Muscle of leg (tissue), 11 donors: ENCODE results near the gene ABCA4. TPM values are rescaled to one million over a fixed set of nuclear protein-coding genes. Genes with fewer than 3 reads are reported as not detected.

Experiments used
- DNase-seq: peaks from one replicate; pipeline ENCODE4 v3.0.0; 2013
- H3K27ac ChIP-seq: one replicate; pipeline ENCODE4 v1.5.1; 2013; ENCODE audit warnings: mild to moderate bottlenecking, low read length, control low read depth
- H3K27me3 ChIP-seq: one replicate; pipeline ENCODE4 v1.6.1; 2013; ENCODE audit warnings: low read length; ENCODE audit not compliant: control insufficient read depth, insufficient read depth
- H3K36me3 ChIP-seq: one replicate; pipeline ENCODE4 v1.6.1; 2013; ENCODE audit warnings: low read length; ENCODE audit not compliant: control insufficient read depth, insufficient read depth
- H3K4me1 ChIP-seq: one replicate; pipeline ENCODE4 v1.6.1; 2013; ENCODE audit warnings: low read length; ENCODE audit not compliant: control insufficient read depth, insufficient read depth
- H3K4me3 ChIP-seq: one replicate; pipeline ENCODE4 v1.5.1; 2013; ENCODE audit warnings: low read length, control low read depth
- H3K9me3 ChIP-seq: replicated peaks from 2 replicates; pipeline ENCODE4 v1.6.1; 2013; ENCODE audit warnings: low read depth, low read length; ENCODE audit not compliant: control insufficient read depth
- WGBS: methylation state at CpG from one replicate; pipeline ENCODE4 v1.1.5; 2013; ENCODE audit warnings: missing lambda C conversion rate; ENCODE audit not compliant: insufficient coverage; 5-methylcytosine and 5-hydroxymethylcytosine counted together
- polyA plus RNA-seq, 8 donors: library from polyadenylated mRNA; unstranded; fragments of 120-200 nt; gene quantifications; one replicate each; pipeline versions ENCODE4 v1.2.1 to v1.2.3, GENCODE V29; 2013; ENCODE audit warnings: inconsistent platforms in 1 of 8, low replicate concordance in 1 of 8; ENCODE audit not compliant: insufficient read length in 8 of 8, insufficient read depth in 1 of 8
- total RNA-seq: library from RNA; stranded (reverse); fragments of 120-200 nt; gene quantifications from one replicate; pipeline ENCODE4 v1.2.4, GENCODE V29; 2013

ABCA4 gene
- total and polyA plus RNA-seq, 9 donors: 0.19 to 1.1 (median 0.49) TPM

GRCh38 chr1:94056996-94057395 is 64.0 kb downstream of the ABCA4 start:
- no peak for DNase-seq
- no peak overlapping the region for H3K27ac ChIP-seq
- no peaks in the 10 kb centered on the region for H3K36me3 ChIP-seq
- WGBS: 60% methylated on average over 1 of the region's 2 CpGs
- no peaks in the 10 kb centered on the region for H3K27me3 ChIP-seq
- H3K4me1 ChIP-seq: peaks cover 3% of the 10 kb centered on the region
- H3K9me3 ChIP-seq: no peaks in the 10 kb centered on the region
- H3K4me3 ChIP-seq: no peak overlapping the region

- WGBS: 78% methylated on average over 6 of the region's 6 CpGs
- Histone ChIP-seq H3K27me3 (no peaks in the 10 kb centered on the region), H3K9me3 (no peaks in the 10 kb centered on the region), H3K4me1 (no peaks in the 10 kb centered on the region), H3K4me3 (no peak overlapping the region), H3K36me3 (no peaks in the 10 kb centered on the region), H3K27ac (no peak overlapping the region)
- no peak for DNase-seq
Observed at GRCh38 chr1:94056171-94056570, 64.8 kb downstream of the ABCA4 start.

DNA sequence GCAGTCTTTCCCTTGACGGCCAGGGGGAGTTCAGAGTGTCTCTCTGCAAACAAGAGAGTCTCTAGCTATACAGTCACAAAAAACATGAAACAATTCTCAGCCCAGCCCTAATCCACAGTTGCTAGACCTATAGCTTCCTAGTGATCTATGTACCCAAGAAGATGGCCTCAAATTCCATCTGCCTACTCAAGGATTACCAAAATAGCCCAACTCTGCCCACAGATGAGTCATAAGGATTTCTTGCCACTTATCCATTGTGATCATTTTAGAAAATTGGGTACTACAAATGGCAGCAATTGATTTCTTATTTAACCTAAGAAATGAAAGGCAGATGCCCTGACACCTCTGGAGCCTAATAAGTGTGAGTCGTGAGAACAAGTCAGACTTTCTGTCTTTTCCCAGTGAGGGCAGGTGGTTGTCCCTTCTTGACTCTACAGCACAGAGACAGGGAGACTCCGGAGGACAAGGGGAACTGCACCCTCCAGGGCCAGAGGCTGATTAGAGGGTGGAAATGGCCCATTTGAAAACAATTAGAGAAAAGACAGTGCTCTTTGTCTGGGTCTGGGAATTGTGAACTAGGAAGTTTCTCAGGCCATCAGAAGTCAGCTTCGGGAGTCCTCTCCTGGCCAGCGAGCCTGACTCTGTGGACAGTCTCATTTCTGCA is 65.4 kb downstream of the ABCA4 start:
- H3K36me3 ChIP-seq: no peaks in the 10 kb centered on the region
- H3K27ac ChIP-seq: no peak overlapping the region
- no peak overlapping the region for H3K4me3 ChIP-seq
- H3K27me3 ChIP-seq: no peaks in the 10 kb centered on the region
- no peaks in the 10 kb centered on the region for H3K4me1 ChIP-seq
- DNase-seq: no peak
- no peaks in the 10 kb centered on the region for H3K9me3 ChIP-seq
- 57% methylated on average over 1 of the region's 5 CpGs for WGBS

- DNase-seq: no peak
Observed at GRCh38 chr1:94050675-94051074, 70.3 kb downstream of the ABCA4 start.

DNA sequence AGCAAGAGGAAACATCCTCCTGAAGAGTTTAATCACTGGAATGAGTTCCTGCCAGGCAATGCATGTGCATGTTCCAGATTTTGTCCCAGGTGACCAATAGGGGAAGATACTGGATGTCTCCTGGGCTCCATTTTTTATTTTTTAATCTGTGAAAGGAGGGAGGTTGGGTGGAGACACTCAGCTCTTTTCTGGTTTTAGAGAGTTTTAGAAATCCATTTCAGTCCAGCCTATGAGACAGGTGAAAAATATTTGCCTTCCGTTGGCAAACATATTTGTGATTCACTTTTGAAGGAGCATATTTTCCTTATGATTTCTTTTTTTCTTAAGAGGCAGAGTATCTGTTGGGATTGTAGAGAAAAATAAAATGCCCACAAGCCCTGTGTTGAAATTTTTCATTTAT is 70.7 kb downstream of the ABCA4 start:
- no peak for DNase-seq
- H3K36me3 ChIP-seq: no peaks in the 10 kb centered on the region
- no peak overlapping the region for H3K27ac ChIP-seq
- H3K4me1 ChIP-seq: peaks cover 31% of the 10 kb centered on the region
- WGBS: no CpG with 5 or more reads among the region's 1 CpG
- H3K27me3 ChIP-seq: no peaks in the 10 kb centered on the region
- H3K9me3 ChIP-seq: no peaks in the 10 kb centered on the region
- no peak overlapping the region for H3K4me3 ChIP-seq

More at GRCh38 chr1:94050675-94051074, 70.3 kb downstream of the ABCA4 start:
- Histone ChIP-seq H3K36me3 (no peaks in the 10 kb centered on the region), H3K4me3 (no peak overlapping the region), H3K27ac (no peak overlapping the region), H3K4me1 (peaks cover 27% of the 10 kb centered on the region), H3K27me3 (no peaks in the 10 kb centered on the region), H3K9me3 (no peaks in the 10 kb centered on the region)
- no CpG with 5 or more reads among the region's 1 CpG for WGBS

- Histone ChIP-seq H3K9me3 (no peaks in the 10 kb centered on the region), H3K36me3 (no peaks in the 10 kb centered on the region), H3K27me3 (no peaks in the 10 kb centered on the region), H3K4me3 (no peak overlapping the region), H3K4me1 (peaks cover 34% of the 10 kb centered on the region), H3K27ac (peak overlapping the region; percentile 89)
- WGBS: no CpG with 5 or more reads among the region's 3 CpGs
- no peak for DNase-seq
Observed at GRCh38 chr1:94049791-94050190, 71.2 kb downstream of the ABCA4 start.

DNA sequence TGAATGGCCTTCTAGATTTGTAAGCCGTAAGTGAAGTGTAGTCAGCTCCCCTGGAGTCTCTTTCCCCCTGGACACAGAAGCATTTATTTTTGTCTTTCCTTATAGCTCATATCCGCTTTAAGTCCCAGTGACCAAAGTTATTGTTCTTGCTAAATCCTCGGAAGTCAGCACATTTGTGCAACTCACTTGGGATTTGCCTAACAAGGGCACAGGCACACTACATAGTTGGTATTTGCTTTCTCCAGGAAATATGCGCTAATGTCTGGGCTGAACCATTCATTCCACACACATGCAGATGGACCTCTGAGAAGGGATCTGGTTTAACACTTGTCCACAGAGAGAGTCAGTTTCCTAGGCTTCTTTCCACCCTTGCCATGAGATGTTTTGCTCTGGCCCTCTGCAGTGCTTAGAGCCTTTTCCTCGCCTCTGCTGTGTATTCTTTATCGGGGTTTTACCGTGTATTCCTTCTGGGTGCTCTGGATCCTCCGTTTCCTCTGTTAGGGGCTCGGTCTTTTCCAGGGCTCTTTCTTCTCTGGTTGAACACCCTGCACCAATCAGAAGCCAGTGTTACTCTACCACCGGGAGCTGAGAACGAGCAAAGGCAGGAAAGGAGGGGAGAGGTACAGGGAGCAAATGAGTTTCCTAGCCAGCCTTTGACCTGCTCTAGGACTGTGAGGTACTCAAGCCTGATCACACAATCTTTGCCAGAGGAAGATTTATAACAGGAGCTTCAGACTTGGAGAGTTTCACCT is 72.4 kb downstream of the ABCA4 start:
- Histone ChIP-seq H3K9me3 (no peaks in the 10 kb centered on the region), H3K4me3 (no peak overlapping the region), H3K27me3 (no peaks in the 10 kb centered on the region), H3K4me1 (peaks cover 42% of the 10 kb centered on the region), H3K36me3 (no peaks in the 10 kb centered on the region), H3K27ac (peak overlapping the region; percentile 89)
- peak; percentile 79 for DNase-seq
- WGBS: 41% methylated on average over 6 of the region's 11 CpGs

DNA sequence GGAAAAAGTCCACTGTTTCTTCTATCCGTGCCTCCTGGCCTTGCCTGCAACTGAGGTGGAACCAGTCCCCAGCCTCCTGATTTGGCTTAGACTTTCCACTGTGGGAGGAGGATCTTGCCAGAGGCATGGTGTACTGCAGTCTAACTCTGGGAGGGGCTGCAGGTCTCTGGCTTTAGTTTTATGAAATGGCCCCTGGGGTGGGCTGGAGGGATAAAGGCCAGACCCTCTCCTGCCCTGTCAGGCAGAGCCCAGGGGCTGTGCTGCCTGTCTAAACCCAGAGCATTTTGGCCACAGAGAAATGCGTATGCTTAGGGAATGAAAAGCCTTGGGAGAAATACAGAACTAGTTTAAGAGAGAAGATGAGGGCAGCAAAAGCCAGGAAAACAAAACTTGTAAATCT is 73.0 kb downstream of the ABCA4 start:
- H3K4me1 ChIP-seq: peaks cover 44% of the 10 kb centered on the region
- no peak for DNase-seq
- WGBS: 31% methylated on average over 2 of the region's 2 CpGs

DNA sequence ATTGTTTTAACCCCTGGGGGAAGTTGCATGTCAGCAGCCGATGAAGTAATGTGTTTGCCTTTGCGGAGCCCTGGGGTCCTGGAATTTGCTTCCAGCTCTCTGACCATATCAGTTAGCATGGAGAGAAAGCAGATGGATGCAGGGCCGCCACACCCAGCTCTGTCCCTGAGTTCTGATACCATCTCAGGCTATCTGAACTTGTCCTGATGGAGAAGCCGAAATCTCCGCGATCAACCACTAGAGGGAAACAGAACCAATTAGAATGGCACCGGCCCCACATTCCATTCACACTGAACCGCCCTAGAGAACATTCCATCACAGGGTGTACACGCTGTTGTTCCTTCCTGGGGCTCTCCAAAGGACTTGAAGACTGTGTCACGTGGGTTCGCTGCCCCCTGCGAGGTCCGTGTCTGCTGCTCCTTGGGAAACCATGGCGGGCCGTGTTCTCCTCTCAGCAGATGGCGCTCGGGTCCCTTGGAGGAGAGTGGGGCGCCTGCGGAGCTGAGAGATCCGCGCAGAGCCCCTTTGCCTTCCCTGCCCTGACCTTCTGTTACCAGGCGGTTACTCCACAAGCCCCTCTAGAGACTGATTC is 75.4 kb downstream of the ABCA4 start:
- 4% methylated on average over 15 of the region's 22 CpGs for WGBS
- Histone ChIP-seq H3K27me3 (no peaks in the 10 kb centered on the region), H3K36me3 (no peaks in the 10 kb centered on the region), H3K27ac (peak overlapping the region; percentile 80), H3K9me3 (no peaks in the 10 kb centered on the region), H3K4me1 (peaks cover 49% of the 10 kb centered on the region), H3K4me3 (no peak overlapping the region)
- DNase-seq: peak; percentile 94

More for the DNA sequence above, 73.0 kb downstream of the ABCA4 start:
- Histone ChIP-seq H3K9me3 (no peaks in the 10 kb centered on the region), H3K4me3 (no peak overlapping the region), H3K27me3 (no peaks in the 10 kb centered on the region), H3K27ac (peak overlapping the region; percentile 89), H3K36me3 (no peaks in the 10 kb centered on the region)

DNA sequence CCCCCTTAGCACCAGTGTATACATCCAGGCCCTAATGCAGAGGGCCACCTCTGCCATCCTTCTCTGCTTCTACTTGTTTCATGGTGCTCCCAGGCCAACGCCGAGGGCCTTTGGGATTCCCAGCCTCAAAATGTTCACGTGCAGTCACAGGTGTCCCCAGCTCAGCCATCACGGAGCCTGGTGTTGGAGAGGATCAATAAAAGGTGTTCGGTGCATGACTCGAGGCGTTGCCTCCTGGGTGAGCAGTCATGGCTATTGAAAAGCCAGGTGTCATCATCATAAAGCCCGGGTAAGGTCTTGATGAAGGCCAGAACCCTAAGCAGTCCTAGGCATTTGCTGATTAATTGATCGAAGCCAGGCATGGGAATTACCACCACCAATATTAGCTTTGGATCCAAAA is 76.1 kb downstream of the ABCA4 start:
- Histone ChIP-seq H3K27me3 (no peaks in the 10 kb centered on the region), H3K36me3 (no peaks in the 10 kb centered on the region), H3K4me1 (peaks cover 51% of the 10 kb centered on the region), H3K27ac (peak overlapping the region; percentile 74), H3K9me3 (no peaks in the 10 kb centered on the region), H3K4me3 (no peak overlapping the region)
- no peak for DNase-seq
- WGBS: 71% methylated on average over 7 of the region's 9 CpGs
